Measurements from ENCODE around the gene OPN1SW.

The OPN1SW gene

GRCh38 chr7:128752251-128752650, 23.3 kb downstream of the OPN1SW start:
- H3K4me3 ChIP-seq (ENCODE audit: low read depth, low read length), result no peak overlapping the region
- DNase-seq (ENCODE audit: low read depth), result no peak
- no peak for TF ChIP-seq CTCF (IDR thresholded peaks at IDR 0.05; ENCODE audit: insufficient read depth, low read depth, low read length, missing control alignments)

- TF ChIP-seq CTCF (IDR thresholded peaks at IDR 0.05; ENCODE audit: insufficient read depth, low read depth, low read length, missing control alignments), result no peak
- no peak for DNase-seq (ENCODE audit: low read depth)
Observed at GRCh38 chr7:128747327-128748079, 28.1 kb downstream of the OPN1SW start.

GRCh38 chr7:128745706-128746105, 29.9 kb downstream of the OPN1SW start:
- H3K4me3 ChIP-seq (ENCODE audit: low read depth, low read length), result no peak overlapping the region
- no peak for TF ChIP-seq CTCF (IDR thresholded peaks at IDR 0.05; ENCODE audit: insufficient read depth, low read depth, low read length, missing control alignments)

More at GRCh38 chr7:128747327-128748079, 28.1 kb downstream of the OPN1SW start:
- H3K4me3 ChIP-seq (ENCODE audit: low read depth, low read length), result no peak overlapping the region

GRCh38 chr7:128744366-128744905, 31.2 kb downstream of the OPN1SW start:
- no peak for TF ChIP-seq CTCF (IDR thresholded peaks at IDR 0.05; ENCODE audit: insufficient read depth, low read depth, low read length, missing control alignments)
- H3K4me3 ChIP-seq (ENCODE audit: low read depth, low read length), result no peak overlapping the region
- no peak for DNase-seq (ENCODE audit: low read depth)

More at GRCh38 chr7:128745706-128746105, 29.9 kb downstream of the OPN1SW start:
- DNase-seq (ENCODE audit: low read depth), result no peak

GRCh38 chr7:128743112-128743772, 32.4 kb downstream of the OPN1SW start:
- DNase-seq (ENCODE audit: low read depth), result no peak
- TF ChIP-seq CTCF (IDR thresholded peaks at IDR 0.05; ENCODE audit: insufficient read depth, low read depth, low read length, missing control alignments), result no peak

GRCh38 chr7:128742206-128742605, 33.4 kb downstream of the OPN1SW start:
- no peak for DNase-seq (ENCODE audit: low read depth)
- no peak for TF ChIP-seq CTCF (IDR thresholded peaks at IDR 0.05; ENCODE audit: insufficient read depth, low read depth, low read length, missing control alignments)
- no peak overlapping the region for H3K4me3 ChIP-seq (ENCODE audit: low read depth, low read length)

More at GRCh38 chr7:128743112-128743772, 32.4 kb downstream of the OPN1SW start:
- H3K4me3 ChIP-seq (ENCODE audit: low read depth, low read length), result no peak overlapping the region

Measured in GM12865 (cell line).